OCI-LY7 (cell line): ENCODE results near the gene NFIX.

Experiments
- CTCF ChIP-seq: fragments of 200-600 bp; sonication (generic); conservative IDR thresholded peaks from 2 replicates; pipeline ENCODE4 v1.5.1; 2014; ENCODE audit warnings: mild to moderate bottlenecking, antibody characterized with exemption, low read length, moderate library complexity, mixed read lengths
- EZH2phosphoT487 ChIP-seq: fragments of 200-600 bp; sonication (generic); IDR thresholded peaks from 2 replicates; pipeline ENCODE4 v1.6.1; 2018; ENCODE audit warnings: low read depth, borderline replicate concordance, mild to moderate bottlenecking, mixed run types, antibody characterized with exemption, low read length, moderate library complexity, mixed read lengths

- TF ChIP-seq CTCF: no peak
- TF ChIP-seq EZH2phosphoT487: no peak
Observed at GRCh38 chr19:13024951-13025697, 29.8 kb downstream of the NFIX start.
